WTC11 (cell line): ENCODE results near the gene ATP5ME. TPM values are rescaled to one million over a fixed set of nuclear protein-coding genes. Genes with fewer than 3 reads are reported as not detected.

Source experiments
- ATAC-seq: fragments of 200-7000 bp; cut with Tn5 transposase; 2 replicates; pipeline ENCODE4 v1.10.0; 2021; ENCODE audit warnings: mild to moderate bottlenecking, moderate library complexity
- CTCF ChIA-PET: fragments of 300-600 bp; sonication (Branson Sonifier 250); formaldehyde crosslinking; loops from one replicate; lab custom pipeline; 2021; ENCODE audit warnings: antibody characterized with exemption; lab: Charles Lee
- POLR2A ChIA-PET: fragments of 350-600 bp; sonication (Branson Sonifier 250); formaldehyde crosslinking; loops from one replicate; lab custom pipeline; 2021; ENCODE audit warnings: antibody characterized with exemption; lab: Charles Lee
- DNase-seq: peaks from one replicate; pipeline ENCODE4 v3.0.0; 2021; ENCODE audit warnings: low spot score
- H3K27ac Mint-ChIP-seq: 2 replicates; pipeline ENCODE4 v1.8.0; 2021; ENCODE audit warnings: mixed read lengths
- H3K27me3 Mint-ChIP-seq: 2 replicates; pipeline ENCODE4 v1.8.0; 2021; ENCODE audit warnings: low read depth, mild to moderate bottlenecking, moderate library complexity, mixed read lengths
- H3K36me3 Mint-ChIP-seq: 2 replicates; pipeline ENCODE4 v1.8.0; 2021; ENCODE audit warnings: mixed read lengths
- H3K4me1 Mint-ChIP-seq: 2 replicates; pipeline ENCODE4 v1.8.0; 2022; ENCODE audit warnings: mixed read lengths
- H3K4me3 Mint-ChIP-seq: 2 replicates; pipeline ENCODE4 v1.8.0; 2021; ENCODE audit warnings: mild to moderate bottlenecking, moderate library complexity, mixed read lengths
- H3K9me3 Mint-ChIP-seq: 2 replicates; pipeline ENCODE4 v1.8.0; 2021; ENCODE audit warnings: mixed read lengths
- ATF3 ChIP-seq: sonication (generic); formaldehyde crosslinking; conservative IDR thresholded peaks from 2 replicates; pipeline ENCODE4 v1.8.1; 2022; ENCODE audit warnings: mild to moderate bottlenecking, missing genetic modification reagents
- CBFB ChIP-seq: sonication (generic); formaldehyde crosslinking; IDR thresholded peaks from 2 replicates; pipeline ENCODE4 v1.8.1; 2022; ENCODE audit warnings: mild to moderate bottlenecking, low read depth, missing genetic modification reagents
- CREB1 ChIP-seq: sonication (generic); formaldehyde crosslinking; IDR thresholded peaks from 2 replicates; pipeline ENCODE4 v1.8.0; 2023; ENCODE audit warnings: mild to moderate bottlenecking, missing genetic modification reagents
- E2F1 ChIP-seq: sonication (generic); formaldehyde crosslinking; IDR thresholded peaks from 2 replicates; pipeline ENCODE4 v1.8.0; 2022; ENCODE audit warnings: mild to moderate bottlenecking, missing genetic modification reagents
- ERG ChIP-seq: fragments of 250-450 bp; sonication (Bioruptor Pico); IDR thresholded peaks from 2 replicates; pipeline ENCODE4 v1.8.0; 2021; ENCODE audit warnings: mild to moderate bottlenecking
- ESRRA ChIP-seq: sonication (generic); formaldehyde crosslinking; IDR thresholded peaks from 2 replicates; pipeline ENCODE4 v1.8.1; 2022; ENCODE audit warnings: mild to moderate bottlenecking, missing genetic modification reagents, borderline replicate concordance
- JAZF1 ChIP-seq: fragments of 250-450 bp; sonication (Bioruptor Pico); IDR thresholded peaks from 2 replicates; pipeline ENCODE4 v1.9.0; 2021; ENCODE audit warnings: moderate library complexity, mild to moderate bottlenecking, inconsistent platforms
- KAT7 ChIP-seq: sonication (generic); formaldehyde crosslinking; IDR thresholded peaks from 2 replicates; pipeline ENCODE4 v1.8.1; 2023; ENCODE audit warnings: missing genetic modification reagents, mild to moderate bottlenecking, borderline replicate concordance
- MXD4 ChIP-seq: fragments of 250-450 bp; sonication (Bioruptor Pico); IDR thresholded peaks from 2 replicates; pipeline ENCODE4 v1.8.0; 2021; ENCODE audit warnings: mild to moderate bottlenecking, moderate library complexity, borderline replicate concordance
- MYBL2 ChIP-seq: sonication (generic); formaldehyde crosslinking; IDR thresholded peaks from 2 replicates; pipeline ENCODE4 v1.8.1; 2023; ENCODE audit warnings: mild to moderate bottlenecking, moderate library complexity, missing genetic modification reagents
- NFE2L1 ChIP-seq: sonication (generic); formaldehyde crosslinking; IDR thresholded peaks from 2 replicates; pipeline ENCODE4 v1.8.1; 2023; ENCODE audit warnings: missing genetic modification reagents
- NR3C1 ChIP-seq: sonication (generic); formaldehyde crosslinking; conservative IDR thresholded peaks from 2 replicates; pipeline ENCODE4 v1.8.1; 2023; ENCODE audit warnings: low read depth, mild to moderate bottlenecking, missing genetic modification reagents
- PRRX2 ChIP-seq: fragments of 250-450 bp; sonication (Bioruptor Pico); IDR thresholded peaks from 2 replicates; pipeline ENCODE4 v1.8.0; 2021; ENCODE audit warnings: mild to moderate bottlenecking
- RORB ChIP-seq: fragments of 250-450 bp; sonication (Bioruptor Pico); IDR thresholded peaks from 2 replicates; pipeline ENCODE4 v1.9.0; 2021; ENCODE audit warnings: mild to moderate bottlenecking
- TP53 ChIP-seq: sonication (generic); formaldehyde crosslinking; IDR thresholded peaks from 2 replicates; pipeline ENCODE4 v1.8.1; 2023; ENCODE audit warnings: mild to moderate bottlenecking, missing genetic modification reagents
- ZBTB43 ChIP-seq: sonication (generic); formaldehyde crosslinking; IDR thresholded peaks from 2 replicates; pipeline ENCODE4 v1.8.1; 2023; ENCODE audit warnings: mild to moderate bottlenecking, missing genetic modification reagents
- ZNF396 ChIP-seq: fragments of 250-450 bp; sonication (Bioruptor Pico); IDR thresholded peaks from 2 replicates; pipeline ENCODE4 v1.8.0; 2021; ENCODE audit warnings: mild to moderate bottlenecking, moderate library complexity, borderline replicate concordance
- ZNF671 ChIP-seq: fragments of 250-450 bp; sonication (Bioruptor Pico); IDR thresholded peaks from 2 replicates; pipeline ENCODE4 v1.8.0; 2021; ENCODE audit warnings: mild to moderate bottlenecking
- total RNA-seq: library from RNA; stranded (reverse); gene quantifications from 3 replicates; pipeline ENCODE4 v1.2.3, GENCODE V29; 2021
- TF ChIP-seq, protein P1 (sequence below): fragments of 250-450 bp; sonication (Bioruptor Pico); IDR thresholded peaks from 2 replicates; pipeline ENCODE4 v1.9.0; 2021; ENCODE audit warnings: moderate library complexity, mild to moderate bottlenecking, inconsistent platforms, borderline replicate concordance
- TF ChIP-seq, protein P2 (sequence below): sonication (generic); formaldehyde crosslinking; IDR thresholded peaks from 2 replicates; pipeline ENCODE4 v1.8.0; 2022; ENCODE audit warnings: mild to moderate bottlenecking, missing genetic modification reagents
- TF ChIP-seq, protein P3 (sequence below): fragments of 250-450 bp; sonication (Bioruptor Pico); conservative IDR thresholded peaks from 2 replicates; pipeline ENCODE4 v1.9.0; 2021; ENCODE audit warnings: mild to moderate bottlenecking
- TF ChIP-seq, protein P4 (sequence below): sonication (generic); formaldehyde crosslinking; IDR thresholded peaks from 2 replicates; pipeline ENCODE4 v1.8.1; 2023; ENCODE audit warnings: mild to moderate bottlenecking, missing genetic modification reagents, moderate library complexity
- TF ChIP-seq, protein P5 (sequence below): sonication (generic); formaldehyde crosslinking; IDR thresholded peaks from 2 replicates; pipeline ENCODE4 v1.8.0; 2022; ENCODE audit warnings: mild to moderate bottlenecking, missing genetic modification reagents

The ATP5ME gene
- total RNA-seq, 1 experiment from 2014 or later: 468 TPM

- peaks cover 9% of the 10 kb centered on the region; the same call in 1 of the 2 replicates for H3K4me1 Mint-ChIP-seq
These were observed 30.3 kb upstream of the ATP5ME start for GRCh38 chr4:704198-704891.

DNA sequence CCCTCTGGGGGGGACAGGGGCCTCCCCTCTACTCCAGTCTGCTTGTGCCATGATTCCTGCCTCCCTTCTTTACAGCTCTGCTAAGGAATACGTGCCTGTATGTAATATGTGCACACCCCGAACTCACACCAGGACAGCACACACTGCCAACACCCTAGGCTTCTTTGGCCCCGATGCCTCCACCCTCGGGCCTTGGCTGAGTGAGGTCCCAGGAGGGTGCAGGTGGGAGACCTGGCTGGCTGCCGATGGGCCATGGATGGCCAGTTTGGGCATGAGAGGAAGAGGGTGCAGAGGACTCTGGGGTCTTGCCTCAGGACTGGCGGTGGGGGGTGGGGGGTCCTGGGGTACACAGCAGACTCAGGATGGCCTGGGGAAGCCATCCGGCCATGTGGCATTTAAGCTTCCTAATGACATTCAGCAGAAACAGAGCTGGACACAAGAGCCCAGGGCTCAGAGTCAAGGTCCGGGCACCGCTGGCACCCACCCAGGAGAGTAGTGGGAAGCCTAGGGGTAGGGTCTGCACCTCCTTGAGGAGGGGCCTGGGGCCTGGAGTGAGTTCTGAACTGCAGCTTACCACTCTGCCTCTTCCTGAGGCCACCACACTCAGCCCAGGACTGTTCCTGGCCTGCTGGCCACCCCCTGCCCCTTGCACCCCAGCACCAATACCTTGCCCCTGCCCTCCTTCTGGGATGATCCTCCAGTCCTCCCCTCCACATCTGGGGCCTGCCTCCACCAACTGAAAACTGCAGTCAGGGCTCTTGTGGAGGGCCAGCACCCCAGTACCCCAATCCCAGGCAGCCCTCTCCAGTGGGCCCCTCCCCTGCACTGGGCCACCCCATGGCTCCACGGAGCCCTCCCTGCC, 29.5 kb upstream of the ATP5ME start:
- peaks cover 4% of the 10 kb centered on the region; the same call in 1 of the 2 replicates for H3K4me1 Mint-ChIP-seq
- POLR2A ChIA-PET: no interaction called here
- no peak overlapping the region for H3K27ac Mint-ChIP-seq
- peaks cover under 1% of the 10 kb centered on the region for H3K36me3 Mint-ChIP-seq
- CTCF ChIA-PET: interaction anchor here (1.6 kb wide), 1 partner anchor 20 kb away, joined by 13 read pairs; no protein-coding TSS in a partner anchor
- DNase-seq (no peak), ATAC-seq (no peak)
- H3K9me3 Mint-ChIP-seq: no peaks in the 10 kb centered on the region
- no peak overlapping the region for H3K4me3 Mint-ChIP-seq
- H3K27me3 Mint-ChIP-seq: peaks cover 20% of the 10 kb centered on the region
- TF ChIP-seq, protein P1, sequence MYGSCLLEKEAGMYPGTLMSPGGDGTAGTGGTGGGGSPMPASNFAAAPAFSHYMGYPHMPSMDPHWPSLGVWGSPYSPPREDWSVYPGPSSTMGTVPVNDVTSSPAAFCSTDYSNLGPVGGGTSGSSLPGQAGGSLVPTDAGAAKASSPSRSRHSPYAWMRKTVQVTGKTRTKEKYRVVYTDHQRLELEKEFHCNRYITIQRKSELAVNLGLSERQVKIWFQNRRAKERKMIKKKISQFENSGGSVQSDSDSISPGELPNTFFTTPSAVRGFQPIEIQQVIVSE: no peak
- TF ChIP-seq MYBL2 (CRISPR knock-in tag): no peak
- TF ChIP-seq, protein P2, sequence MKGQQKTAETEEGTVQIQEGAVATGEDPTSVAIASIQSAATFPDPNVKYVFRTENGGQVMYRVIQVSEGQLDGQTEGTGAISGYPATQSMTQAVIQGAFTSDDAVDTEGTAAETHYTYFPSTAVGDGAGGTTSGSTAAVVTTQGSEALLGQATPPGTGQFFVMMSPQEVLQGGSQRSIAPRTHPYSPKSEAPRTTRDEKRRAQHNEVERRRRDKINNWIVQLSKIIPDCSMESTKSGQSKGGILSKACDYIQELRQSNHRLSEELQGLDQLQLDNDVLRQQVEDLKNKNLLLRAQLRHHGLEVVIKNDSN (CRISPR knock-in tag): no peak
- TF ChIP-seq, protein P3, sequence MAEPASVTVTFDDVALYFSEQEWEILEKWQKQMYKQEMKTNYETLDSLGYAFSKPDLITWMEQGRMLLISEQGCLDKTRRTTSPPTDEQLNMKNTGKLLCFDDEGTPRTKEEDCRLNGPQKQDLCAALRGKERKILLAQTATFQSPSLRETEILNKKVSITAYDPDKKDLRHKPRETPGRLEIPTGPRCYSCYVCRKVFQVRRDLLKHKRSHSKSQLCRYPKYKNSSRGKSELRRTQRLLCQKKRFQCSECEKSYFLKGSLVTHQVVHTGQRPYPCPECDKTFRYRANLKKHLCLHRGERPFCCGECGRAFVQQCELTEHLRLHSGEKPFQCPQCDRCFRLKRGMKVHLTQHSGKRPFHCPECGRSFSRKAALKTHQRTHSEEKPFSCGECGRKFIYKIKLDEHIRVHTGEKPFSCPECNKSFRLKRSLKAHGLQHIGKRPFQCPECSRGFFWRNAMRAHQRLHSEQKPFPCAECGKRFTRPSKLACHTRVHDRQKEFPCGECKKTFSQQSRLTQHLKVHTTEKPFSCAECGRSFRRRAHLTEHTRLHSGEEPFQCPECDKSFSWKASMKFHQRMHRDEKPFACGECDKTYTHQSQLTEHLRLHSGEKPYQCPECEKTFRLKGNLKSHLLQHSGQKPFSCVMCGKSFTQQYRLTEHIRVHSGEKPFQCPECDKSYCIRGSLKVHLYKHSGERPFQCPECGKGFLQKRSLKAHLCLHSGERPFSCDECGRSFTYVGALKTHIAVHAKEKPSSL (CRISPR knock-in tag): no peak
- TF ChIP-seq ATF3 (CRISPR knock-in tag): no peak
- TF ChIP-seq NFE2L1 (CRISPR knock-in tag): no peak

More at GRCh38 chr4:704198-704891, 30.3 kb upstream of the ATP5ME start:
- Mint-ChIP-seq H3K36me3 (peaks cover 8% of the 10 kb centered on the region), H3K27ac (no peak overlapping the region), H3K9me3 (peaks cover 5% of the 10 kb centered on the region), H3K4me3 (no peak overlapping the region), H3K27me3 (peaks cover 20% of the 10 kb centered on the region)
- no peak for ATAC-seq
- ChIA-PET CTCF (interaction anchor here (1.6 kb wide), 1 partner anchor 21 kb away, joined by 13 read pairs; no protein-coding TSS in a partner anchor), POLR2A (no interaction called here)
- TF ChIP-seq, protein P4, sequence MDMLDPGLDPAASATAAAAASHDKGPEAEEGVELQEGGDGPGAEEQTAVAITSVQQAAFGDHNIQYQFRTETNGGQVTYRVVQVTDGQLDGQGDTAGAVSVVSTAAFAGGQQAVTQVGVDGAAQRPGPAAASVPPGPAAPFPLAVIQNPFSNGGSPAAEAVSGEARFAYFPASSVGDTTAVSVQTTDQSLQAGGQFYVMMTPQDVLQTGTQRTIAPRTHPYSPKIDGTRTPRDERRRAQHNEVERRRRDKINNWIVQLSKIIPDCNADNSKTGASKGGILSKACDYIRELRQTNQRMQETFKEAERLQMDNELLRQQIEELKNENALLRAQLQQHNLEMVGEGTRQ (CRISPR knock-in tag): no peak
- TF ChIP-seq RORB (no peak), NR3C1 (CRISPR knock-in tag) (no peak), KAT7 (CRISPR knock-in tag) (no peak), ZNF396 (CRISPR knock-in tag) (no peak), ERG (CRISPR knock-in tag) (no peak), JAZF1 (no peak), ZBTB43 (CRISPR knock-in tag) (no peak), CREB1 (CRISPR knock-in tag) (no peak), CBFB (no peak), TP53 (CRISPR knock-in tag) (no peak), ESRRA (CRISPR knock-in tag) (no peak), E2F1 (CRISPR knock-in tag) (no peak), MXD4 (CRISPR knock-in tag) (no peak), PRRX2 (CRISPR knock-in tag) (no peak), ZNF671 (CRISPR knock-in tag) (no peak)
- TF ChIP-seq, protein P5, sequence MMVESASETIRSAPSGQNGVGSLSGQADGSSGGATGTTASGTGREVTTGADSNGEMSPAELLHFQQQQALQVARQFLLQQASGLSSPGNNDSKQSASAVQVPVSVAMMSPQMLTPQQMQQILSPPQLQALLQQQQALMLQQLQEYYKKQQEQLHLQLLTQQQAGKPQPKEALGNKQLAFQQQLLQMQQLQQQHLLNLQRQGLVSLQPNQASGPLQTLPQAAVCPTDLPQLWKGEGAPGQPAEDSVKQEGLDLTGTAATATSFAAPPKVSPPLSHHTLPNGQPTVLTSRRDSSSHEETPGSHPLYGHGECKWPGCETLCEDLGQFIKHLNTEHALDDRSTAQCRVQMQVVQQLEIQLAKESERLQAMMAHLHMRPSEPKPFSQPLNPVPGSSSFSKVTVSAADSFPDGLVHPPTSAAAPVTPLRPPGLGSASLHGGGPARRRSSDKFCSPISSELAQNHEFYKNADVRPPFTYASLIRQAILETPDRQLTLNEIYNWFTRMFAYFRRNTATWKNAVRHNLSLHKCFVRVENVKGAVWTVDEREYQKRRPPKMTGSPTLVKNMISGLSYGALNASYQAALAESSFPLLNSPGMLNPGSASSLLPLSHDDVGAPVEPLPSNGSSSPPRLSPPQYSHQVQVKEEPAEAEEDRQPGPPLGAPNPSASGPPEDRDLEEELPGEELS (CRISPR knock-in tag): no peak
- DNase-seq: no peak
